Measurements from ENCODE around the gene ARIH1.
"Not testable (repeated sequence)": the region's sequence is repeated elsewhere in the genome, so short reads cannot be mapped to it uniquely, and the experiment has no call there.

The ARIH1 gene

DNA sequence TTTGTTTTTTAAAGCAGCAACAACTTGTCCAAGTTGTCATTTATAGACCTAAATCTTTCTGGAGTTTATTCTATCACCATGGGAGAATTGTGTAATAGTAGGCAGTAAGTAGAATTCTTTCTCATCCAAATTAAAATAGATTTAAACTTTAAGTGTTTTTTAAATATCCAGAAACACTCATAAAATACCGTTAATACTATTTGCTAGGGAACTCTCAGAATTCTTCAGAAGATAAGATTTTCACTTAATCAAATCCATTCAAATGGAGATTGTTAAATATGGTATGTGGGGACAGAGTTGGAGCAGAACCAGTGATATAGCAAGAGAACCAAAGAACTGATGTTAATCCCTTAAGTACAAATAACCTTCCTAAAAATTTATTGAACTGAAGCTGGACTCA lies 71.0 kb downstream of the ARIH1 start:
- DNase-seq: no peak

DNA sequence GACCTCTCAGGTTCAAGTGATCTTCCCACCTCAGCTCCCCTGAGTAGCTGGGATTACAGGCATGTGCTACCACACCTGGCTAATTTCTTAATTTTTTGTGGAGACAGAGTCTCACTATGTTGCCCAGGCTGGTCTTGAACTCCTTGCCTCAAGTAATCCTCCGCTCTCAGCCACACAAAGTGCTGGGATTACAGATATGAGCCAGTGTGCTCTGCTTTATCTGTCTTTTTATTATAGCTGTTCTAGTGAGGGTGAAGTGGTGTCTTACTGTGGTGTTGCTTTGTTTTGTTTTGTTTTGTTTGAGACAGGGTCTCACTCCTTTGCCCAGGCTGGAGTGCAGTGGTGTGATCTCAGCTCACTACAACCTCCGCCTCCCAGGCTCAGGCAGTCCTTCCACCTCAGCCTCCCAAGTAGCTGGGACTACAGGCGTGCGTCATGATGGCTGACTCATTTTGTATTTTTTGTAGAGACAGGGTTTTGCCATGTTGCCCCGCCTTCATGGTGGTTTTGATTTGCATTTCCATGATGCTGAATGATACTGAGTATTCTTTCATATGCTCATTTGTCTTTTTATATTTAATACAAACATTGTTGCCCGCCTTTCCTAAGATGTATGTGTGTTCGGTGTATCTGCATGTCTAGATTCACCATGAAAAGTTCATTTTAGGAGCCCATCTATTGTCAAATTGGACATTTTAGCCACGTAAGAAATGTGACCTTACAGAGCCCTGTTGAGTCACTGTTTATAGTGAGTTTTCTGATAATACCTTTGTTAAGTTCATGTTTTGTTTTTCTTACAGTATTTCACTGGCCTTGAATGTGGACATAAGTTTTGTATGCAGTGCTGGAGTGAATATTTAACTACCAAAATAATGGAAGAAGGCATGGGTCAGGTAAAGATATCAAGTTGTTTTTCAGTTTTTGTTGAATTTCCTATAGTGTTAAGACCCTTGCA lies 80.6 kb downstream of the ARIH1 start:
- DNase-seq: peak; percentile 26

DNA sequence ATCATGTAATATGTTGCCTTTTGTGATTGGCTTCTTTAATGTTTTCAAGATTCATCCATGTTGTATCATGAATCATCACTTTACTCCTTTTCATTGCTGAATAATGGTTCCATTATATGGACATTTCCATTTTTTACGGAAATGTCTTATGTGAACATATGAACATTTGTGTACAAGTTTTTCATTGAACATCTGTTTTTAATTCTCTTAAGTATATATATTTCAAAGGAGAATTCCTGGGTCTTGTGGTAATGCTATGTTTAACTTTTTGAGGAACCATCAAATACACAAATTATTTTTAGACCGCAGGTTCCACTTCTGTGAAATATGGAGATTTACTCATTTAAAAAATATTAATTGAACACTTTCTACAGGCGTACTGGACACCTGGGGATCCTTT lies 85.7 kb downstream of the ARIH1 start:
- DNase-seq: no peak

GRCh38 chr15:72560458-72560857 lies 86.3 kb downstream of the ARIH1 start:
- no peak for DNase-seq

DNA sequence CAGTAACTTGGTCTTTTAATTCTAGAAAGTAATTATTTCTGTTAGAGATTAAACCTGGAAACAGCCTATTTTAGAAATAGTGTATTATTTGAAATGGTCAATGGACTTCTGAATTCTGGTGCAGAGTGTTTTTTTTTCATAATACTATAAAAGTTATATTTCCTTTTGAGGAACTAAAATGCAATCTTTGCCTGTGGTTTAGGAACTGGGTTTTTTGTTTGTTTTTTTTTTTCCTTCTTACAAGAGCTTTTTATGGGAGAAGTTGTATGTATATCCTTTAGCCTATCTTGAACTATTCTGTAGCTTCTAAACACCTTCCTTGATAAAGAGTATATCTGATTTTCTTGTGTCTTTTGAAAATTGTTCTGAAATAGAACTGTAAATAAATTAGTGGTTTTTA lies 88.3 kb downstream of the ARIH1 start:
- DNase-seq: no peak

GRCh38 chr15:72562878-72563277 lies 88.7 kb downstream of the ARIH1 start:
- DNase-seq: no peak

GRCh38 chr15:72564091-72564490 lies 90.0 kb downstream of the ARIH1 start:
- no peak for DNase-seq

DNA sequence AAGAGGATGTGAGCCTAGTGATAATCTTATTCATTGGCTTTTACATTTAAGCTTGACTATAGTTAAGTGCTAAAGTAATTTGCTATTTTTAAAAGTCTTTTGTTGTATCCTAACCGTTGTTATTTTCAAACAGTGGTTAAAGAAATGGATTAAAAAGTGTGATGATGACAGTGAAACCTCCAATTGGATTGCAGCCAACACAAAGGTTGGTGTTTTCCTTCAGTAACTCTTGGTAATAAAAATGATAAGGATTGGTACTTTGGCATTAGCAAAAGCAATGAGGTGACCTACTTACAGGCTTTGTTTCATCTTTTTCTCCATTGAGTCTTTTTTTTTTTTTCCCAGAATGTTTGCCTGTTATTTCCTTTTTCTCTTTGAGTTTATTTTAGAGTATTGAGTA lies 92.8 kb downstream of the ARIH1 start:
- no peak for DNase-seq

- DNase-seq: no peak
Measured at GRCh38 chr15:72570059-72570458, 95.9 kb downstream of the ARIH1 start.

DNA sequence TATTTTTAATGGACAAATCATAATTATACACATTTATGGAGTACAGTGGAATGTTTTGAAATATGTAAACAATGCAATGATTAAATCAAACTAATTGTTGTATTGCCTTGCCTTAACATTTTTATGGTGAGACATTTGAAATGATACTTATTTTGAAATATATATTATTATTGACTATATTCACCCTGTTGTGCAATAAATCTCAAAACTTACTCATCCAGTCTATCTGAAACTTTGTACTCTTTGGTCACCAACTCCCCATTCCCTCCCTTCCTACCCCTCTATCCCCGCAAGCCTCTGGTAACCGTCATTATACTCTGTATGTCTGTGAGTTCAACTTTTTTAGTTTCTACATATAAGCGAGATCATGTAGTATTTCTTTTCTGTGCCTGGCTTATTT lies 105.7 kb downstream of the ARIH1 start:
- DNase-seq: no peak

DNA sequence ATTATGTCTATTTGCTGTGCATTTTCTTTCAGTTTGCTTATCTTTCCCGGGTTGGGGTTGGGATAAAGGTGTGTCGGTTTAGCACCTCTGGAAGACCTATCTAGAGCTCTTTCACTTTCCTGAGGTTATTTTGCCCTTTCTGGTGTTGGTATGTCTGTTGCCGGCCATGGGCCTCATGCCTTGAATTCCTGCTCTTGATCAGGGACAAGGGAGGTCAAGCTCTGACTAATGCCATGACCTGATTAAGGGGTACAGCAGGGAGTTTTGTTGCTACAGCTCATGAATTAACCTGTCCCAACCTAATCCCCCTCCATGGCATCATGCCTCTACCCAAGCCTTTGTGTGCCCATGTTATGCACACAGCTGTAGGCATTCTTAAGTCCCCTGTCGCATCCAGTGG lies 109.9 kb downstream of the ARIH1 start:
- DNase-seq: no peak

DNA sequence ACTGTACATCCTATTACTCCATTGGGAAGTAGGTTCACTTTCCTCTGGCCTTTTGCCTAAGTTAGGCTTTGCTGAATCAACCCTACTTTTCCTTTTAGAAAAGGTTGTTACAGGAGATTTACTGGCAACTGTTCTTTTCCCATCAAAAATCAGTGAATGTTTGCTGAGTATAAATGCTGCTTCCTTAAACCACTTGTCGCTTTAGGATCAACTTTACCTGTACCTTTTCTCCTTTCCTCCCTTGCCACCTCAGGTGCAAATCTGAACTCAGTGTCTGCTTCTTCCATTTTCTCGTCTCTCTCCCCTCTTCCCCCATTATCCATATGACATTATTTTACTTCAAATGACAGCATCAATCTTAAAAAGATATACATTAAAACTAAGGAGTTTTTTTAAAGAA lies 110.9 kb downstream of the ARIH1 start:
- DNase-seq: no peak

- no peak for DNase-seq
Measured at GRCh38 chr15:72585476-72586058, 111.4 kb downstream of the ARIH1 start.

DNA sequence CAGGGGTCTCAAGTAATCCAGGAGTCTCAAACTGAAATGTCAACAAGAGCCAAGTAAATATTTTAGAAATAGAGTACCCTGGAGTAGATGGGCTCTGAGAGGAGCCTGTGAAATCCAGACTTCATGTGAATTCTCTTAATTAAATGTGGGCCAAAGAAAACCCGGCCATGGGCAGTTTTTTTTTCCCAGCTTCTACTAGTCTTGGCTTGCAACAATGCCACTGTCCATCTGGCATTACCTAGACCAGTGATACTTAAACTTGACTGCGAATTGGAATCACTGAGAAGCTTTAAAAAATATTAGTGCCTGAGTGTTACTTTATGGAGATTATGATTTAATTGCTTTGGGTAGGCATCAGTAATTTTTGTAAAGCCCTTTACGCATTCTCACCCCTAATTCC lies 114.0 kb downstream of the ARIH1 start:
- no peak for DNase-seq

GRCh38 chr15:72590427-72590826 lies 116.3 kb downstream of the ARIH1 start:
- no peak for DNase-seq

DNA sequence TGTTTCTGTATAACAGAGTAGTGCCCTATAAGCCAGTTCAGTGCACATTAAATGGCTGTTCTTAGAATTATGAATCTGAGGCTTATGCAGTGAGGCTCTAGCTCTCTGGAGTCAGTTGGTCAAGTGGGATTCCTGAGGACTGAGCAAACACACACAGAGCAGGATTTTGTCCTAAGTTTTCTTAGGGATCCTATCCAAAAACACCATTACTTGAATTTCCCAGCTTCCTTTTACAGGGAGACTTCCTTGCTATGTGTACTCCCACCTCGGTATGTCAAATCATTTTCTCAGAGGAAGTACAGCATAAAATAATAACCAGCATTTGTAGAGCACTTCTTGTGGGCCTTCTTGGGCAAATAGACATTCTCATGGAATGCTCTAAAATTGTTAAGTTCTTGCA lies 117.2 kb downstream of the ARIH1 start:
- DNase-seq: no peak

GRCh38 chr15:72592097-72592496 lies 118.0 kb downstream of the ARIH1 start:
- no peak for DNase-seq

- DNase-seq: no peak
Measured at GRCh38 chr15:72592676-72593075, 118.5 kb downstream of the ARIH1 start.

DNA sequence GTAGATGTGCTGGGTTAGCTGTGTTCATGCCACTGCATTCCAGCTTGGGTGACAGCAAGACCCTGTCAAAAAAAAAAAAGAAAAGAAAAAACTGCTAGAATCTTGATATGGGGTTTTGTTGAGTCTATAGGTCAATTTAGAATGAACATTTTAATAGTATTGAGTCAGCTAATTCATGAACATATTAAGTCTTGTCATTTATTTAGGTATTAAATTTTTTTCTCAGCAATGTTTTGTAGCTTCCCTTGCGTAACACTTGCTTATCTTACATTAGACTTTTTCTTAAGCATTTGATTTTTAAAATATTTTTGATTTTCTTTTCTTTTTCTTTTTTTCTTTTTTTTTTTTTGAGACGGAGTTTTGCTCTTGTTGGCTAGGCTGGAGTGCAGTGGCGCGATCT lies 119.7 kb downstream of the ARIH1 start:
- DNase-seq: no peak

GRCh38 chr15:72599855-72600464 lies 125.8 kb downstream of the ARIH1 start:
- DNase-seq: peak; percentile 40

GRCh38 chr15:72604794-72605193 lies 130.7 kb downstream of the ARIH1 start:
- DNase-seq: no peak

DNA sequence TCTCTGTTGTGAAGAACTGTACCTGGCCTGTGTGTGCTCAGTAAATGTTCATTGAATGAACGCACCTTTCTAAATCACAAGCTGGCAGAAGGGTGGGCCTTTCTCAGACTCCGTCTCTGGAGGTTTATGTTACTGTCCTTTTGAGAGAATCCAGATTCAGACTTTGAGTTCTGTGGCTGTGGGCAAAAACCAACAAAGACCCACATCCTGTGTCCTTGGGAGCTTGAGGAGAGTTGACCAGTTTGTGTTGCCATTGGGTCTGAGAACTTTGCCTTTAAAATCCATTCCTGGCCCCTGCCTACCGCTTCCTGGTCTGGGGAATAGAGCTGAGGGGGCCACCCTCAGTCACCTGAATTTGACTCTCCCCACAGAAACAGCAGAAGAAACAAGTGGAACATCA lies 134.0 kb downstream of the ARIH1 start:
- DNase-seq: not testable (repeated sequence)

GRCh38 chr15:72609862-72610261 lies 135.7 kb downstream of the ARIH1 start:
- DNase-seq: no peak

DNA sequence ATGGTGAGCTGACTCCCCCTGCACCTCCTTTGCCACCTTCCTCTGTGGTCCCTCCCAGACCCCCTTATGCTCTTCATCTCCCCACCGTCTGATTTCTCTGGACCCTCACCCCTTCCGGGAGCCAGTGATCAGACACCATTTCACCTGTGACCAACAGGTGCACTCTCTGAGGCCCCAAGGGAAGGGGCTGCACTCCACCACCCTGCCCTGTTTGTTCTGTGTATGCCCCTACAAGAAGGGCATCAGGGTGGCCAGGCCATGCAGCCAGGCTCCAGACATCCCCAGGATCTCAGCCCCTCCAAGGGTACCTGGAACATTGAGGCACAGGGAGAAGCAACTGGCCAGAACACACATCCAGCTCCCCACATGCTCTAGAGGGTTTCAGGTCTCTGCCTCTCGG lies 138.2 kb downstream of the ARIH1 start:
- DNase-seq: not testable (repeated sequence)
